SU-DHL-6 (cell line): ENCODE measurements around the gene NHLRC3.

ENCODE experiments used
- CTCF ChIP-seq: fragments of 200-600 bp; sonication (generic); IDR thresholded peaks from one replicate; pipeline ENCODE4 v1.5.1; 2017; ENCODE audit warnings: antibody characterized with exemption, mild to moderate bottlenecking, low read length, moderate library complexity; ENCODE audit not compliant: insufficient read depth, poor library complexity, severe bottlenecking
- EZH2phosphoT487 ChIP-seq: fragments of 200-600 bp; sonication (generic), shearing (Covaris generic); conservative IDR thresholded peaks from 2 replicates; pipeline ENCODE4 v1.6.1; 2018; ENCODE audit warnings: mild to moderate bottlenecking, antibody characterized with exemption, low read length, moderate library complexity, mixed read lengths

- TF ChIP-seq CTCF (no peak), EZH2phosphoT487 (no peak)
Observed at GRCh38 chr13:39054112-39054511, 15.9 kb downstream of the NHLRC3 start.
